K562 (cell line): ENCODE data around the gene KRT36. TPM values are rescaled to one million over a fixed set of nuclear protein-coding genes. Genes with fewer than 3 reads are reported as not detected.

Source experiments
- BCL6 ChIP-seq: fragments of 250-450 bp; sonication (Bioruptor Pico); IDR thresholded peaks from 2 replicates; pipeline ENCODE4 v1.4.0; 2020
- FOXP1 ChIP-seq: sonication (generic); formaldehyde crosslinking; IDR thresholded peaks from 2 replicates; pipeline ENCODE4 v1.8.0; 2022; ENCODE audit warnings: mild to moderate bottlenecking, missing genetic modification reagents
- GABPB2 ChIP-seq: fragments of 250-450 bp; sonication (Bioruptor Pico); conservative IDR thresholded peaks from 2 replicates; pipeline ENCODE4 v1.5.1; 2021; ENCODE audit warnings: mild to moderate bottlenecking
- KAT2B ChIP-seq: IDR thresholded peaks from one replicate; pipeline ENCODE4 v1.6.1; 2012; ENCODE audit warnings: low read depth, mild to moderate bottlenecking, control low read depth, inconsistent platforms, low read length, moderate library complexity
- MTA2 ChIP-seq: fragments of 450-650 bp; IDR thresholded peaks from 2 replicates; pipeline ENCODE4 v1.6.1; 2016; ENCODE audit warnings: low read depth
- POLR2AphosphoS2 ChIP-seq: IDR thresholded peaks from 2 replicates; pipeline ENCODE4 v1.6.1; 2012; ENCODE audit warnings: low read length, improper control_type of control experiment
- POU5F1 ChIP-seq: fragments of 150-350 bp; IDR thresholded peaks from 2 replicates; pipeline ENCODE4 v1.6.1; 2014; ENCODE audit warnings: borderline replicate concordance, low read length, low read depth, mild to moderate bottlenecking; ENCODE audit not compliant: partially characterized antibody
- SMARCC2 ChIP-seq: fragments of 450-650 bp; IDR thresholded peaks from 2 replicates; pipeline ENCODE4 v1.6.1; 2017; ENCODE audit warnings: antibody characterized with exemption, moderate library complexity, mild to moderate bottlenecking, low read depth
- ZNF121 ChIP-seq: sonication (generic); formaldehyde crosslinking; conservative IDR thresholded peaks from 2 replicates; pipeline ENCODE4 v1.8.0; 2022; ENCODE audit warnings: missing genetic modification reagents
- ZNF174 ChIP-seq: fragments of 250-450 bp; sonication (Bioruptor Pico); IDR thresholded peaks from 2 replicates; pipeline ENCODE4 v1.4.0; 2020; ENCODE audit warnings: mild to moderate bottlenecking
- polyA plus RNA-seq, 8 experiments: library from polyadenylated mRNA; depleted of rRNA in 4 of 8; stranded (reverse) in 5 of 8; unstranded in 3 of 8; fragments of >200 nt; fragmentation: Nextera tagmentation in 2 of 8; fragmentation: Illumina TruSeq in 1 of 8; extraction: Ambion mirVana in 2 of 8; extraction: Trizol in 1 of 8; gene quantifications; 2 replicates each; pipeline versions ENCODE4 v1.2.1 to v1.2.3, GENCODE V29; 2011 to 2014; ENCODE audit warnings: inconsistent platforms in 1 of 8, missing spikeins in 1 of 8
- total RNA-seq, 7 experiments: library from RNA; depleted of rRNA in 6 of 7; stranded (reverse); fragments of >200 nt in 6 of 7; fragmentation: Illumina TruSeq in 2 of 7; extraction: Trizol in 2 of 7; gene quantifications; 2 replicates each; pipeline versions ENCODE4 v1.2.1 to v1.2.3, GENCODE V29; 2011 to 2021; ENCODE audit warnings: low replicate concordance in 1 of 7
- TF ChIP-seq, protein P1 (sequence below): fragments of 200-800 bp; sonication (Bioruptor generic); IDR thresholded peaks from 2 replicates; pipeline ENCODE4 v1.6.1; 2016; ENCODE audit warnings: missing genetic modification characterization, missing compliant biosample characterization
- TF ChIP-seq, protein P2 (sequence below): sonication (generic); formaldehyde crosslinking; IDR thresholded peaks from 2 replicates; pipeline ENCODE4 v1.8.1; 2022; ENCODE audit warnings: missing genetic modification reagents

KRT36 gene
- total and polyA plus RNA-seq, 9 of the 15 experiments (the other 6 are each of a cell fraction or from before 2014, with no cell fraction given), result 0.04 TPM; not detected in 8

DNA sequence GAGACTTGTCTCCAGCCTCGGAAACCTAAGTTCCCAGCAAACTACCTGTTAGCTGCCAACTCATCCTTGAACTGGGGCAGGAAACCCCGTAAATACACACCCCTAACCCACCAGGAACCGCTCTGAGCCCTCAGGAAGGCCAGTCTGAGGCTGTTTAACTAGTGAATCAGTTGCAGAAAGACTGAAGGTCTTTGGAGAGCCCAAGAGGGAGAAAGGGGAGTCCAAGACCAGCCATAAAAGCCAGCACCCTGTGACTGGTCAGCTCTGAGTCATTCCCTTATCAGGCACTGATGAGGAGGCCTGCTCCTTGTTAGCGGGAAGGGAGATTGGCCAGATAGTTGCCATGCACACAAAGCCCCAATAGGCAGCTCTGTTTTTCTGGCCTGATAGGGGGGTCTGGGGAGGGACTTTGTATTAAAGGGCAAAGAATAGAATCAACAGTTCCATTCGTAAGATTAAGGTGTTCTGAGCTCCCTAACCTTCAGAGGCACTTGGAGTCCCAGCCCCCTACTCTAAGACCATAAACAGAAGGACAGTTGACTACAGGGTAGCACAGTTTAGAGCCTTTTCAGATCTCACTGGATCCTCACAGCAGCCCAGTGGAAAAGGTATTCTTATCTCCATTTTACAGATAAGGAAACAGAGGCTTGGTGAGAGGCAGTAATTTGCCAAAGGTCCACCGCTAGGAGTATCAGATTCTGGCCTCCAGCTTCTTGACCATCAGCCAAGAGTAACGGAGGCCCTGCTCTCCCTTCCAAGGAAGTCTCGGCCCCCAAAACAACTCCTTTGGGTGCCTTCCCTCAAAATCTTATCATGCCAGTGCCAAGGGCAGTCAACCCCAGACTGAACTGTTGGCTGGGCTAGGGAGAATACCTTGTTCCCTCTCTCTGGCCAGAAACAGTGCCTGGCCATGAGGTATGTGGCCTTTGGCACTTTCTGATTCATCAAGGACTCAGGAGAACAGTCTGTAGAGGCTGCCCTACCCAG, 40.6 kb upstream of the KRT36 start (continued):
- TF ChIP-seq MTA2 (no peak), POLR2AphosphoS2 (no peak), ZNF121 (no peak), BCL6 (CRISPR knock-in tag) (no peak), GABPB2 (CRISPR knock-in tag) (no peak), FOXP1 (CRISPR knock-in tag) (no peak), SMARCC2 (peak; percentile 98), ZNF174 (CRISPR knock-in tag) (no peak), KAT2B (no peak), POU5F1 (no peak)
- TF ChIP-seq, protein P1, sequence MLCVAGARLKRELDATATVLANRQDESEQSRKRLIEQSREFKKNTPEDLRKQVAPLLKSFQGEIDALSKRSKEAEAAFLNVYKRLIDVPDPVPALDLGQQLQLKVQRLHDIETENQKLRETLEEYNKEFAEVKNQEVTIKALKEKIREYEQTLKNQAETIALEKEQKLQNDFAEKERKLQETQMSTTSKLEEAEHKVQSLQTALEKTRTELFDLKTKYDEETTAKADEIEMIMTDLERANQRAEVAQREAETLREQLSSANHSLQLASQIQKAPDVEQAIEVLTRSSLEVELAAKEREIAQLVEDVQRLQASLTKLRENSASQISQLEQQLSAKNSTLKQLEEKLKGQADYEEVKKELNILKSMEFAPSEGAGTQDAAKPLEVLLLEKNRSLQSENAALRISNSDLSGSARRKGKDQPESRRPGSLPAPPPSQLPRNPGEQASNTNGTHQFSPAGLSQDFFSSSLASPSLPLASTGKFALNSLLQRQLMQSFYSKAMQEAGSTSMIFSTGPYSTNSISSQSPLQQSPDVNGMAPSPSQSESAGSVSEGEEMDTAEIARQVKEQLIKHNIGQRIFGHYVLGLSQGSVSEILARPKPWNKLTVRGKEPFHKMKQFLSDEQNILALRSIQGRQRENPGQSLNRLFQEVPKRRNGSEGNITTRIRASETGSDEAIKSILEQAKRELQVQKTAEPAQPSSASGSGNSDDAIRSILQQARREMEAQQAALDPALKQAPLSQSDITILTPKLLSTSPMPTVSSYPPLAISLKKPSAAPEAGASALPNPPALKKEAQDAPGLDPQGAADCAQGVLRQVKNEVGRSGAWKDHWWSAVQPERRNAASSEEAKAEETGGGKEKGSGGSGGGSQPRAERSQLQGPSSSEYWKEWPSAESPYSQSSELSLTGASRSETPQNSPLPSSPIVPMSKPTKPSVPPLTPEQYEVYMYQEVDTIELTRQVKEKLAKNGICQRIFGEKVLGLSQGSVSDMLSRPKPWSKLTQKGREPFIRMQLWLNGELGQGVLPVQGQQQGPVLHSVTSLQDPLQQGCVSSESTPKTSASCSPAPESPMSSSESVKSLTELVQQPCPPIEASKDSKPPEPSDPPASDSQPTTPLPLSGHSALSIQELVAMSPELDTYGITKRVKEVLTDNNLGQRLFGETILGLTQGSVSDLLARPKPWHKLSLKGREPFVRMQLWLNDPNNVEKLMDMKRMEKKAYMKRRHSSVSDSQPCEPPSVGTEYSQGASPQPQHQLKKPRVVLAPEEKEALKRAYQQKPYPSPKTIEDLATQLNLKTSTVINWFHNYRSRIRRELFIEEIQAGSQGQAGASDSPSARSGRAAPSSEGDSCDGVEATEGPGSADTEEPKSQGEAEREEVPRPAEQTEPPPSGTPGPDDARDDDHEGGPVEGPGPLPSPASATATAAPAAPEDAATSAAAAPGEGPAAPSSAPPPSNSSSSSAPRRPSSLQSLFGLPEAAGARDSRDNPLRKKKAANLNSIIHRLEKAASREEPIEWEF (CRISPR knock-in tag), result no peak
- TF ChIP-seq, protein P2, sequence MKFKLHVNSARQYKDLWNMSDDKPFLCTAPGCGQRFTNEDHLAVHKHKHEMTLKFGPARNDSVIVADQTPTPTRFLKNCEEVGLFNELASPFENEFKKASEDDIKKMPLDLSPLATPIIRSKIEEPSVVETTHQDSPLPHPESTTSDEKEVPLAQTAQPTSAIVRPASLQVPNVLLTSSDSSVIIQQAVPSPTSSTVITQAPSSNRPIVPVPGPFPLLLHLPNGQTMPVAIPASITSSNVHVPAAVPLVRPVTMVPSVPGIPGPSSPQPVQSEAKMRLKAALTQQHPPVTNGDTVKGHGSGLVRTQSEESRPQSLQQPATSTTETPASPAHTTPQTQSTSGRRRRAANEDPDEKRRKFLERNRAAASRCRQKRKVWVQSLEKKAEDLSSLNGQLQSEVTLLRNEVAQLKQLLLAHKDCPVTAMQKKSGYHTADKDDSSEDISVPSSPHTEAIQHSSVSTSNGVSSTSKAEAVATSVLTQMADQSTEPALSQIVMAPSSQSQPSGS (CRISPR knock-in tag), result no peak
